ENCODE results near the gene RAN.

DNA sequence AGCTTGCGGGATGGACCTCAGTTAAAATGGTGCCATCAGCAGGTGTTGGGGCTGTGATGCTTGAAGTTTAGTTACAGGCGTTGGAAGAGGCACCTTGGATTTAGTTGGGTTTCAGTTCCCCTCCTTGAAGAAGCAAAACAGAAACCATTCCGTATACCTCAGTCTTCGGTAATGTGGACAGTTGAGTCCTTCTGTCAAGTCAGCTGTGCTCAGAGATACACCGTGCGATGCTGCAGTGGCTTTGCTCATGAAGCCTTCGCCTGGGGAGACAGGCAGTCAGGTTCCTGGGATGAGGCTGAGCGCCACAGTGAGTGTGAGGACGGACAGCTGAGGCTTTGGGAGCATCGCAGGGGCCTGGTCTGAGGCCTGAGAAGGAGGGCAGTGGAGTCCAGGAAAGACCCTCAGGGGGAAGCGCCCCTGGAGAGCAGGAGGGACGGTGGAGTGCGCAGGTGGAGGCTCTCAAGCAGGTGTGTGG is 7.4 kb downstream of the RAN start:
- TF ChIP-seq SUZ12 (IDR thresholded peaks at IDR 0.05; ENCODE audit: extremely low read depth, insufficient read depth, insufficient read length) (no peak), YY1 (IDR thresholded peaks at IDR 0.05; ENCODE audit: insufficient read depth, insufficient read length) (no peak)
